Measurements from ENCODE around the gene TAMM41.

The TAMM41 gene

GRCh38 chr3:11847607-11848006 is 922 bp upstream of the TAMM41 start:
- no peak for TF ChIP-seq TCF12 (IDR thresholded peaks at IDR 0.05; ENCODE audit: low read depth)
- TF ChIP-seq EGR1 (IDR thresholded peaks at IDR 0.05), result no peak
- no peak for TF ChIP-seq EP300 (IDR thresholded peaks at IDR 0.05; ENCODE audit: borderline replicate concordance)
- TF ChIP-seq CEBPB (IDR thresholded peaks at IDR 0.05), result no peak
- no peak for TF ChIP-seq TEAD4 (IDR thresholded peaks at IDR 0.05)
- no peak for TF ChIP-seq REST (IDR thresholded peaks at IDR 0.05; ENCODE audit: low read depth)
- no peak for TF ChIP-seq YY1 (IDR thresholded peaks at IDR 0.05; ENCODE audit: low read depth)
- TF ChIP-seq USF1 (IDR thresholded peaks at IDR 0.05), result no peak
- no peak for TF ChIP-seq NFIC (IDR thresholded peaks at IDR 0.05)
- TF ChIP-seq MAX (IDR thresholded peaks at IDR 0.05), result no peak
- no peak for TF ChIP-seq ZBTB7A (IDR thresholded peaks at IDR 0.05; ENCODE audit: low read depth)
- no peak for TF ChIP-seq RAD21 (IDR thresholded peaks at IDR 0.05; ENCODE audit: low read depth)
- no peak for TF ChIP-seq TAF1 (IDR thresholded peaks at IDR 0.05; ENCODE audit: low read depth)
- TF ChIP-seq CREB1 (IDR thresholded peaks at IDR 0.05; ENCODE audit: low read depth), result no peak
- no peak for TF ChIP-seq FOXM1 (IDR thresholded peaks at IDR 0.05; ENCODE audit: borderline replicate concordance, low read depth)

GRCh38 chr3:11845651-11846050 is 1.0 kb downstream of the TAMM41 start:
- TF ChIP-seq FOXM1 (IDR thresholded peaks at IDR 0.05; ENCODE audit: borderline replicate concordance, low read depth) (no peak), ZBTB7A (IDR thresholded peaks at IDR 0.05; ENCODE audit: low read depth) (no peak), YY1 (IDR thresholded peaks at IDR 0.05; ENCODE audit: low read depth) (no peak), MAX (IDR thresholded peaks at IDR 0.05) (no peak), EP300 (IDR thresholded peaks at IDR 0.05; ENCODE audit: borderline replicate concordance) (no peak), TCF12 (IDR thresholded peaks at IDR 0.05; ENCODE audit: low read depth) (no peak), TAF1 (IDR thresholded peaks at IDR 0.05; ENCODE audit: low read depth) (no peak), CREB1 (IDR thresholded peaks at IDR 0.05; ENCODE audit: low read depth) (no peak), CEBPB (IDR thresholded peaks at IDR 0.05) (no peak), USF1 (IDR thresholded peaks at IDR 0.05) (no peak)

GRCh38 chr3:11844891-11845290 is 1.8 kb downstream of the TAMM41 start:
- TF ChIP-seq EP300 (IDR thresholded peaks at IDR 0.05; ENCODE audit: borderline replicate concordance) (no peak), CEBPB (IDR thresholded peaks at IDR 0.05) (no peak), REST (IDR thresholded peaks at IDR 0.05; ENCODE audit: low read depth) (no peak), TEAD4 (IDR thresholded peaks at IDR 0.05) (no peak), RAD21 (IDR thresholded peaks at IDR 0.05; ENCODE audit: low read depth) (no peak), NFIC (IDR thresholded peaks at IDR 0.05) (no peak), USF1 (IDR thresholded peaks at IDR 0.05) (no peak), CREB1 (IDR thresholded peaks at IDR 0.05; ENCODE audit: low read depth) (no peak), EGR1 (IDR thresholded peaks at IDR 0.05) (no peak), YY1 (IDR thresholded peaks at IDR 0.05; ENCODE audit: low read depth) (no peak), ZBTB7A (IDR thresholded peaks at IDR 0.05; ENCODE audit: low read depth) (no peak), TCF12 (IDR thresholded peaks at IDR 0.05; ENCODE audit: low read depth) (no peak), MAX (IDR thresholded peaks at IDR 0.05) (no peak), FOXM1 (IDR thresholded peaks at IDR 0.05; ENCODE audit: borderline replicate concordance, low read depth) (no peak), TAF1 (IDR thresholded peaks at IDR 0.05; ENCODE audit: low read depth) (no peak)

- TF ChIP-seq RAD21 (IDR thresholded peaks at IDR 0.05; ENCODE audit: low read depth), result peak; percentile 55
- TF ChIP-seq YY1 (IDR thresholded peaks at IDR 0.05; ENCODE audit: low read depth), result no peak
Measured at GRCh38 chr3:11835028-11835639, 11.6 kb downstream of the TAMM41 start.
